ENCODE measurements around the gene PRRT3. TPM values are rescaled to one million over a fixed set of nuclear protein-coding genes. Genes with fewer than 3 reads are reported as not detected.
A peak's percentile ranks its signal among the peaks of the same experiment; 100 is the strongest.

The PRRT3 gene
- total RNA-seq, 1 experiment from 2014 or later, result 4.4 TPM

- no peak overlapping the region for H3K4me3 ChIP-seq (ENCODE audit: low read length)
- no peak overlapping the region for H3K27ac ChIP-seq (ENCODE audit: low read length)
- H3F3A ChIP-seq (ENCODE audit: low read length, unreplicated experiment), result no peaks in the 10 kb centered on the region
- H2AFZ ChIP-seq (ENCODE audit: low read length), result no peak overlapping the region
- no peak for ATAC-seq
- no peaks in the 10 kb centered on the region for H4K20me1 ChIP-seq (ENCODE audit: low read length)
- H3K9me2 ChIP-seq (replicated peaks; ENCODE audit: low read length), result no peaks in the 10 kb centered on the region
- H3K9me3 ChIP-seq (ENCODE audit: low read length), result no peaks in the 10 kb centered on the region
- no peaks in the 10 kb centered on the region; the same call in 1 of the 2 replicates for H3K36me3 ChIP-seq (ENCODE audit: low read depth, low read length)
- intact Hi-C loops (cut with micrococcal nuclease), result loop anchor here (5.0 kb wide), 1 partner anchor 78 kb away; the partner anchor contains the start of gene FANCD2
- ChIA-PET POLR2A (ENCODE audit: unreplicated experiment) (interaction anchor here (0.5 kb wide), 1 partner anchor 24 kb away, joined by 4 read pairs; no protein-coding TSS in a partner anchor), CTCF (no interaction called here)
- no peaks in the 10 kb centered on the region for H3K27me3 ChIP-seq (ENCODE audit: low read length)
- H3K79me2 ChIP-seq (ENCODE audit: low read length), result peaks cover 21% of the 10 kb centered on the region
- DNase-seq, result no peak
- H3K4me2 ChIP-seq (ENCODE audit: low read length), result no peak overlapping the region
- no TSS peak for BruUV-seq (replicated peaks)
- TF ChIP-seq EZH2 (IDR thresholded peaks at IDR 0.05; ENCODE audit: low read length, unreplicated experiment), result no peak
- H3K4me1 ChIP-seq (ENCODE audit: insufficient read depth, low read length), result peaks cover 38% of the 10 kb centered on the region
- no peak overlapping the region for H3K9ac ChIP-seq (ENCODE audit: low read length)
Measured at GRCh38 chr3:9949115-9949514, 3.1 kb downstream of the PRRT3 start.

GRCh38 chr3:9948586-9948985 lies 3.6 kb downstream of the PRRT3 start:
- Histone ChIP-seq H3K27ac (ENCODE audit: low read length) (no peak overlapping the region), H3K4me2 (ENCODE audit: low read length) (peak overlapping the region; percentile 98), H3K4me1 (ENCODE audit: insufficient read depth, low read length) (peaks cover 38% of the 10 kb centered on the region), H3K79me2 (ENCODE audit: low read length) (peaks cover 21% of the 10 kb centered on the region), H3F3A (ENCODE audit: low read length, unreplicated experiment) (no peaks in the 10 kb centered on the region), H3K27me3 (ENCODE audit: low read length) (no peaks in the 10 kb centered on the region), H3K36me3 (ENCODE audit: low read depth, low read length) (no peaks in the 10 kb centered on the region; the same call in 1 of the 2 replicates), H4K20me1 (ENCODE audit: low read length) (no peaks in the 10 kb centered on the region), H3K4me3 (ENCODE audit: low read length) (no peak overlapping the region; the same call in 1 of the 2 replicates), H3K9me3 (ENCODE audit: low read length) (no peaks in the 10 kb centered on the region), H3K9ac (ENCODE audit: low read length) (no peak overlapping the region), H3K9me2 (replicated peaks; ENCODE audit: low read length) (no peaks in the 10 kb centered on the region), H2AFZ (ENCODE audit: low read length) (no peak overlapping the region)
- intact Hi-C loops (cut with micrococcal nuclease), result loop anchor here (5.0 kb wide), 1 partner anchor 79 kb away; the partner anchor contains the start of gene FANCD2
- TF ChIP-seq CTCF (conservative IDR thresholded peaks at IDR 0.05; ENCODE audit: low read depth, low read length) (no peak), EZH2phosphoT487 (IDR thresholded peaks at IDR 0.05; ENCODE audit: borderline replicate concordance, low read length) (no peak), EZH2 (IDR thresholded peaks at IDR 0.05; ENCODE audit: low read length, unreplicated experiment) (no peak)
- no TSS peak for BruUV-seq (replicated peaks)
- POLR2A ChIA-PET (ENCODE audit: unreplicated experiment), result no interaction called here
- no peak for ATAC-seq
- CTCF ChIA-PET, result no interaction called here
- DNase-seq, result no peak

- H3K36me3 ChIP-seq (ENCODE audit: low read depth, low read length), result no peaks in the 10 kb centered on the region; the same call in 1 of the 2 replicates
- POLR2A ChIA-PET (ENCODE audit: unreplicated experiment), result interaction anchor here (0.7 to 1.1 kb wide), 3 partner anchors 12 to 116 kb away, joined by 4 to 6 read pairs (median 5); no protein-coding TSS in a partner anchor
- peaks cover 21% of the 10 kb centered on the region for H3K79me2 ChIP-seq (ENCODE audit: low read length)
- peak overlapping the region; percentile 91 for H3K4me3 ChIP-seq (ENCODE audit: low read length)
- H3K27me3 ChIP-seq (ENCODE audit: low read length), result no peaks in the 10 kb centered on the region
- peak overlapping the region; percentile 98 for H3K4me2 ChIP-seq (ENCODE audit: low read length)
- H3K9ac ChIP-seq (ENCODE audit: low read length), result peak overlapping the region; percentile 72
- H3K9me2 ChIP-seq (replicated peaks; ENCODE audit: low read length), result no peaks in the 10 kb centered on the region
- DNase-seq (peak; percentile 95), ATAC-seq (peak; percentile 81)
- H3K9me3 ChIP-seq (ENCODE audit: low read length), result no peaks in the 10 kb centered on the region
- H4K20me1 ChIP-seq (ENCODE audit: low read length), result no peaks in the 10 kb centered on the region
- TF ChIP-seq EZH2 (IDR thresholded peaks at IDR 0.05; ENCODE audit: low read length, unreplicated experiment) (no peak), EZH2phosphoT487 (IDR thresholded peaks at IDR 0.05; ENCODE audit: borderline replicate concordance, low read length) (peak; percentile 99), CTCF (conservative IDR thresholded peaks at IDR 0.05; ENCODE audit: low read depth, low read length) (peak; percentile 63)
- H2AFZ ChIP-seq (ENCODE audit: low read length), result peak overlapping the region; percentile 89
- no peaks in the 10 kb centered on the region for H3F3A ChIP-seq (ENCODE audit: low read length, unreplicated experiment)
- BruUV-seq (replicated peaks), result no TSS peak
- H3K27ac ChIP-seq (ENCODE audit: low read length), result peak overlapping the region; percentile 21; the same call in 1 of the 2 replicates
- peaks cover 38% of the 10 kb centered on the region for H3K4me1 ChIP-seq (ENCODE audit: insufficient read depth, low read length)
- CTCF ChIA-PET, result interaction anchor here (0.7 to 1.6 kb wide), 11 partner anchors 9 to 245 kb away, joined by 3 to 24 read pairs (median 5); partner anchors contain the start of gene CRELD1
- intact Hi-C loops (cut with micrococcal nuclease), result loop anchor here (1.0 to 5.0 kb wide), 3 partner anchors 23 to 80 kb away; partner anchors contain the start of gene FANCD2
Measured at GRCh38 chr3:9947025-9947995, 4.9 kb downstream of the PRRT3 start.
